Osteoblast (primary cell): ENCODE data around the gene TIGD1. TPM values are rescaled to one million over a fixed set of nuclear protein-coding genes. Genes with fewer than 3 reads are reported as not detected.

Source experiments
- DNase-seq: peaks from one replicate; pipeline ENCODE4 v3.0.0; 2011; ENCODE audit warnings: low spot score, mixed read lengths; ENCODE audit not compliant: insufficient read length; ENCODE audit errors: missing footprints
- H2AFZ ChIP-seq: 2 replicates; pipeline ENCODE4 v1.6.0; 2011; ENCODE audit warnings: mild to moderate bottlenecking, low read length
- H3K27ac ChIP-seq: 2 replicates; pipeline ENCODE4 v1.5.1; 2011; ENCODE audit warnings: mild to moderate bottlenecking, low read depth, low read length, moderate library complexity
- H3K27me3 ChIP-seq: 2 replicates; pipeline ENCODE4 v1.6.0; 2012; ENCODE audit warnings: mild to moderate bottlenecking, control low read depth, inconsistent platforms, low read length, moderate library complexity; ENCODE audit not compliant: insufficient read depth
- H3K36me3 ChIP-seq: 2 replicates; pipeline ENCODE4 v1.5.1; 2011; ENCODE audit warnings: mild to moderate bottlenecking, low read length, control low read depth, moderate library complexity; ENCODE audit not compliant: insufficient read depth
- H3K4me1 ChIP-seq: 2 replicates; pipeline ENCODE4 v1.5.1; 2011; ENCODE audit warnings: mild to moderate bottlenecking, low read length, control low read depth, moderate library complexity; ENCODE audit not compliant: insufficient read depth
- H3K4me2 ChIP-seq: 2 replicates; pipeline ENCODE4 v1.6.0; 2011; ENCODE audit warnings: mild to moderate bottlenecking, low read length; ENCODE audit not compliant: insufficient read depth
- H3K4me3 ChIP-seq: fragments of 200-600 bp; sonication (generic); 3 replicates; pipeline ENCODE4 v1.5.1; 2012; ENCODE audit warnings: mild to moderate bottlenecking, low read length, inconsistent platforms; ENCODE audit not compliant: insufficient read depth
- H3K79me2 ChIP-seq: 2 replicates; pipeline ENCODE4 v1.6.0; 2012; ENCODE audit warnings: mild to moderate bottlenecking, low read length, control low read depth, inconsistent platforms; ENCODE audit not compliant: insufficient read depth
- H3K9me3 ChIP-seq: 2 replicates; pipeline ENCODE4 v1.5.1; 2011; ENCODE audit warnings: low read depth, low read length, control low read depth
- H4K20me1 ChIP-seq: 2 replicates; pipeline ENCODE4 v1.6.0; 2012; ENCODE audit warnings: mild to moderate bottlenecking, low read length, control low read depth; ENCODE audit not compliant: insufficient read depth
- CTCF ChIP-seq: IDR thresholded peaks from 2 replicates; pipeline ENCODE4 v1.5.1; 2011; ENCODE audit warnings: mild to moderate bottlenecking, low read depth, low read length, moderate library complexity; ENCODE audit errors: extremely low read depth
- total RNA-seq: library from RNA; depleted of rRNA; stranded (reverse); fragments of >200 nt; gene quantifications from 2 replicates; pipeline ENCODE4 v1.2.3, GENCODE V29; 2012

TIGD1 gene
- total RNA-seq, 1 donor: 5.8 TPM

- Histone ChIP-seq H3K27ac (no peak overlapping the region), H3K79me2 (peaks cover 2% of the 10 kb centered on the region), H3K4me2 (no peak overlapping the region), H3K27me3 (peaks cover 16% of the 10 kb centered on the region), H4K20me1 (peaks cover 8% of the 10 kb centered on the region), H3K4me3 (no peak overlapping the region), H3K9me3 (no peaks in the 10 kb centered on the region), H2AFZ (no peak overlapping the region), H3K36me3 (no peaks in the 10 kb centered on the region), H3K4me1 (no peaks in the 10 kb centered on the region)
- no peak for DNase-seq
- TF ChIP-seq CTCF: no peak
Measured at GRCh38 chr2:232541961-232542714, 8.2 kb downstream of the TIGD1 start.

- H2AFZ ChIP-seq: no peak overlapping the region
- H3K36me3 ChIP-seq: no peaks in the 10 kb centered on the region
- no peak overlapping the region for H3K27ac ChIP-seq
- H3K9me3 ChIP-seq: peaks cover under 1% of the 10 kb centered on the region
- no peak overlapping the region for H3K4me2 ChIP-seq
- no peaks in the 10 kb centered on the region for H3K79me2 ChIP-seq
- H3K4me3 ChIP-seq: no peak overlapping the region
- H4K20me1 ChIP-seq: peaks cover 8% of the 10 kb centered on the region
- H3K4me1 ChIP-seq: no peaks in the 10 kb centered on the region
- DNase-seq: peak; percentile 69
- H3K27me3 ChIP-seq: peaks cover 16% of the 10 kb centered on the region
- no peak for TF ChIP-seq CTCF
Measured at GRCh38 chr2:232541195-232541960, 9.0 kb downstream of the TIGD1 start.

GRCh38 chr2:232540441-232541041 lies 9.8 kb downstream of the TIGD1 start:
- no peak for TF ChIP-seq CTCF
- DNase-seq: peak; percentile 55

More at GRCh38 chr2:232540441-232541041, 9.8 kb downstream of the TIGD1 start:
- H3K4me3 ChIP-seq: no peak overlapping the region
- no peak overlapping the region for H3K27ac ChIP-seq
- H3K27me3 ChIP-seq: peaks cover 16% of the 10 kb centered on the region
- H3K79me2 ChIP-seq: no peaks in the 10 kb centered on the region
- no peaks in the 10 kb centered on the region for H3K4me1 ChIP-seq
- H2AFZ ChIP-seq: no peak overlapping the region
- H4K20me1 ChIP-seq: peaks cover 3% of the 10 kb centered on the region
- no peaks in the 10 kb centered on the region for H3K36me3 ChIP-seq
- no peak overlapping the region for H3K4me2 ChIP-seq
- peaks cover 5% of the 10 kb centered on the region for H3K9me3 ChIP-seq
